ENCODE measurements around the gene GALR2. TPM values are rescaled to one million over a fixed set of nuclear protein-coding genes. Genes with fewer than 3 reads are reported as not detected.

Gene GALR2
- total RNA-seq, 4 donors from 2014 or later: not detected

DNA sequence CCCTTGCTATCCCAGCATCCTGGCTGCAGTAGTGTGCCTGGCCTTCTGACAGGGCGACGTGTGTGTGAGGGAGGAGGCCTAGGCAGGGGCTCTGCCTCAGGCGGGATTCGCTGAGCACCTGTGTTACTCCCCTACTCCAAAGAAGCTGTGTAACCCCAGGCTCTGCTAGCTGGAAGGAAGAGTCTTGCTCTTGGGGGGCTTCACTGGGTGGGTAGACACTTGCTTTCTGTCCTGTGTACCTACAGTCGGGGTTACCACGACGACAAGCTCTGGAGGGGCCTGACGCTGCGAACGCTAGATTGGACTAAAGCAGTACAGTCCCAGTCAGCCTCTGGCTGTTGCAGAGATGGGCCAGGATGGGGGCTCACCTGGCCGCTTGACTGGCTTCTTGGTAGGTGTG, 19.5 kb downstream of the GALR2 start:
- Histone ChIP-seq H3K27ac (no peak overlapping the region), H3K27me3 (no peaks in the 10 kb centered on the region), H3K9me3 (no peaks in the 10 kb centered on the region), H3K4me1 (no peaks in the 10 kb centered on the region), H3K4me3 (no peak overlapping the region), H3K36me3 (no peaks in the 10 kb centered on the region)
- no peak for DNase-seq
- intact Hi-C loops (cut with DNase I; ENCODE audit: low total_unique reads): no loop called here
- TF ChIP-seq, protein P1, sequence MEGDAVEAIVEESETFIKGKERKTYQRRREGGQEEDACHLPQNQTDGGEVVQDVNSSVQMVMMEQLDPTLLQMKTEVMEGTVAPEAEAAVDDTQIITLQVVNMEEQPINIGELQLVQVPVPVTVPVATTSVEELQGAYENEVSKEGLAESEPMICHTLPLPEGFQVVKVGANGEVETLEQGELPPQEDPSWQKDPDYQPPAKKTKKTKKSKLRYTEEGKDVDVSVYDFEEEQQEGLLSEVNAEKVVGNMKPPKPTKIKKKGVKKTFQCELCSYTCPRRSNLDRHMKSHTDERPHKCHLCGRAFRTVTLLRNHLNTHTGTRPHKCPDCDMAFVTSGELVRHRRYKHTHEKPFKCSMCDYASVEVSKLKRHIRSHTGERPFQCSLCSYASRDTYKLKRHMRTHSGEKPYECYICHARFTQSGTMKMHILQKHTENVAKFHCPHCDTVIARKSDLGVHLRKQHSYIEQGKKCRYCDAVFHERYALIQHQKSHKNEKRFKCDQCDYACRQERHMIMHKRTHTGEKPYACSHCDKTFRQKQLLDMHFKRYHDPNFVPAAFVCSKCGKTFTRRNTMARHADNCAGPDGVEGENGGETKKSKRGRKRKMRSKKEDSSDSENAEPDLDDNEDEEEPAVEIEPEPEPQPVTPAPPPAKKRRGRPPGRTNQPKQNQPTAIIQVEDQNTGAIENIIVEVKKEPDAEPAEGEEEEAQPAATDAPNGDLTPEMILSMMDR (IDR thresholded peaks at IDR 0.05): no peak

DNA sequence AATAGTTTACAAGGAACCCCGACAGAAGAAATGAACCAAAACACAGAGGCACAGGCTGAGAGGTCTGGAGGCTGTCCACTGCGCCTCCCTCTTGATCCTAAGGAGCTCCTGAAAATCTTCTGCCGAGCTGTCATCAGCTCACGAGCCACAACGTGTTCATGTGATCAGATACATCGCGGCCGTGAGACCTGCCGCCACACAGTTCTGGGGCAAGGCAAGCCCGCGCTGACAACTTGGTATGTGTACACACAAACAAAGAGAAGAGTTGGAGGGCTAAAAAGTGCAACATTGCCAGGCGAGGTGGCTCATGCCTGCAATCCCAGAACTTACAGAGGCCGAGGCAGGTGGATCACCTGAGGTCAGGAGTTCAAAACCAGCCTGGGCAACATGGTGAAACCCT, 21.4 kb downstream of the GALR2 start:
- Histone ChIP-seq H3K4me3 (no peak overlapping the region), H3K27me3 (no peaks in the 10 kb centered on the region), H3K27ac (no peak overlapping the region), H3K4me1 (no peaks in the 10 kb centered on the region), H3K36me3 (no peaks in the 10 kb centered on the region), H3K9me3 (no peaks in the 10 kb centered on the region)
- DNase-seq: no peak
- no peak for TF ChIP-seq POLR2A (IDR thresholded peaks at IDR 0.05)
- TF ChIP-seq, protein P1 (IDR thresholded peaks at IDR 0.05): no peak
- intact Hi-C loops (cut with DNase I; ENCODE audit: low total_unique reads): no loop called here

DNA sequence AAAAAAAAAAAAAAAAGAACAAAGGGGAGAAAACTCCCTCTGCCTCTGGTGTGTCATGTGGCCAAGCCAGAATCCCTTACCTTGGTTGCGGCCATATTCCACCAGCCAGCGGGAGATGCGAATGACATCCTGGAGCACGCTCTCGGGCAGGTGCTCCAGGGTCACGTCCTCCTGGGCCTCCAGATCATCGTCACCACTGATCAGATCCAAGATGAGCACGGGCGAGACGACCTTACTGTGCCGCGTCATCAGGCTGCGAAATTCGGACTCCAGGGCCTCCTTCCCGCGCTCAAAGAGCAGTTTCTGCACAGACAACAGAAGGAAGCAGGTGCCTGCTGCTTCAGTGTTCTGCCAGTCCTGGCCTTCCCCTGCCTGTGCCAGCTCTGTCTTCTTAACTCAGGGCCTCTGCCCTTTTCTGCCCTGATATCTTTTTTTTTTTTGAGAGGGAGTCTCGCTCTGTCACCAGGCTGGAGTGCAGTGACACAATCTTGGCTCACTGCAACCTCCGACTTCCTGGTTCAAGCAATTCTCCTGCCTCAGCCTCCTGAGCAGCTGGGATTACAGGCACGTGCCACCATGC, 23.2 kb downstream of the GALR2 start:
- no peaks in the 10 kb centered on the region for H3K36me3 ChIP-seq
- TF ChIP-seq, protein P1 (IDR thresholded peaks at IDR 0.05): no peak
- no peak for TF ChIP-seq POLR2A (IDR thresholded peaks at IDR 0.05)
- no peaks in the 10 kb centered on the region for H3K4me1 ChIP-seq
- no peaks in the 10 kb centered on the region for H3K9me3 ChIP-seq
- H3K27ac ChIP-seq: no peak overlapping the region
- H3K4me3 ChIP-seq: no peak overlapping the region
- no peaks in the 10 kb centered on the region for H3K27me3 ChIP-seq
- no peak for DNase-seq
- intact Hi-C loops (cut with DNase I; ENCODE audit: low total_unique reads): no loop called here

GRCh38 chr17:76102944-76103273, 28.3 kb downstream of the GALR2 start:
- Histone ChIP-seq H3K27me3 (no peaks in the 10 kb centered on the region), H3K36me3 (no peaks in the 10 kb centered on the region), H3K27ac (peak overlapping the region; percentile 78 to 79), H3K9me3 (no peaks in the 10 kb centered on the region), H3K4me1 (no peaks in the 10 kb centered on the region), H3K4me3 (peak overlapping the region; percentile 76 to 83)
- intact Hi-C loops (cut with DNase I; ENCODE audit: low total_unique reads): no loop called here
- TF ChIP-seq, protein P1 (IDR thresholded peaks at IDR 0.05): no peak
- no peak for TF ChIP-seq POLR2A (IDR thresholded peaks at IDR 0.05)
- no peak for DNase-seq

DNA sequence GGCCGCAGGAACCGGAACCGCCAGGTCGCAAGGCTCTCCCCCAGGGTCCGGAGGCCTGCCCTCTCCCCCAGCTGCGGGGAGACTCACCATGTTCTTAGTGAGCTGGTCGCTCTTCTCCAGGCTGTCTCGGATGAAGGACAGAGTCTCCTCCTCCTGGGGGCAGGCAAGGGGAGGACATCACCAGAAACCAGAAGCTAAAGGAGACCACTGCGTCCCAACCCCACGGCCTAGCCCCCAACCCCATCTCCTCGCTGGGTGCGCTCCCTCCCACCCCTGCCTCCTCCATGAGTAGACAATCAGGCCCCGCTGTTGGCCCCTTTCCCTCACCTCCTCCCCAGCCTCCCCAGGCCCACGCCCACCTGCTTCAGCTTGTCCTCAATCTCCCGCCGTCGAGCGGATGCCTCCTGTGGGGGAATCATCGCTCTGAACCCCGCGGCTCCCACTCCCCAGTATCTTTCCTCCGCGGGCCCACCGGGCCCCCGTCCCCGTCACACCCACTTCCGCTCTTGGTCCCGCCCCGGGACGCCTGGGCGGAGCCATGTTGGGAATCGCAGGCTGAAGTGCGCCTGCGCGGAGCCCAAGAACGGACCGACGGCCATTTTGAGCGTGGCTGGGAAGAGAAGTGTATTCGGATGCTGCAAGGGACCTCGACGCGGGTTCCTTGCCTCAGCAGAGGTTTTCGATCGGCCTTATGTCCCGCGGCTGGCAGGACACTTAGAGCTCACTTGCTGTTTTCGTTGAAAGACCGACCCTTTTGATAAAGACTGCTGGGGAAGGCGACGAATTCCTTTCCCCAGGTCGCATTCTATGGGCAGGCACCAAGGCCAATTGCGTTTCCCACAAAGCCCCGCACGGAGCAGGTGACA, 28.9 kb downstream of the GALR2 start, which contains the start of gene EXOC7:
Gene EXOC7, minus strand, starts transcription at position 514 of the 866 bp plus-strand sequence. Its CDS starts 95 bp downstream, at position 419.
- peak; percentile 88 to 95 for DNase-seq
- H3K27me3 ChIP-seq: no peaks in the 10 kb centered on the region
- H3K4me3 ChIP-seq: peak within 1 kb of the TSS; percentile 76 to 83
- intact Hi-C loops (cut with DNase I; ENCODE audit: low total_unique reads): no loop called here
- peak; percentile 28 to 56 for TF ChIP-seq POLR2A (IDR thresholded peaks at IDR 0.05)
- TF ChIP-seq, protein P1 (IDR thresholded peaks at IDR 0.05): no peak
- no peaks in the 10 kb centered on the region for H3K36me3 ChIP-seq
- no peaks in the 10 kb centered on the region for H3K4me1 ChIP-seq
- H3K9me3 ChIP-seq: no peaks in the 10 kb centered on the region
- peak within 1 kb of the TSS; percentile 78 to 79 for H3K27ac ChIP-seq

Data from uterus (tissue), 4 donors.